Measurements from ENCODE around the gene MMP14. TPM values are rescaled to one million over a fixed set of nuclear protein-coding genes. Genes with fewer than 3 reads are reported as not detected.
A peak's percentile ranks its signal among the peaks of the same experiment; 100 is the strongest.

Gene MMP14
- total RNA-seq, 1 donor from 2014 or later: 8.3 TPM

GRCh38 chr14:22861651-22862050 lies 25.3 kb downstream of the MMP14 start:
- no peak for DNase-seq

DNA sequence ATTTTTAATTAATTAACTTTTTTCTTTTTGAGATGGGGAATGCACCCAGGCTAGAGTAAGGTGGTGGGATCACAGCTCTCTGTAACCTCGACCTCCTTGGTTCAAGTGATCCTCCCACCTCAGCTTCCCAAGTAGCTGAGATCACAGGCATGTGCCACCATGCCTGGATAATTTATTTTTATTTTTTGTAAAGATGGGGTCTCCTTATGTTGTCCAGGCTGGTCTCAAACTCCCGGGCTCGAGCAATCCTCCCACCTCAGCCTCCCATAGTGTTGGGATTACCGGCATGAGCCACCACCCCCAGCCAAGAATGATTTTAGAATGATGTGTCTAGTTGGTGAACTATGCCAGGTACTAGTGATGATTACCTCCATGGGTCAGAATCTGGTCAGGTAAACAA lies 28.6 kb downstream of the MMP14 start:
- DNase-seq: no peak

DNA sequence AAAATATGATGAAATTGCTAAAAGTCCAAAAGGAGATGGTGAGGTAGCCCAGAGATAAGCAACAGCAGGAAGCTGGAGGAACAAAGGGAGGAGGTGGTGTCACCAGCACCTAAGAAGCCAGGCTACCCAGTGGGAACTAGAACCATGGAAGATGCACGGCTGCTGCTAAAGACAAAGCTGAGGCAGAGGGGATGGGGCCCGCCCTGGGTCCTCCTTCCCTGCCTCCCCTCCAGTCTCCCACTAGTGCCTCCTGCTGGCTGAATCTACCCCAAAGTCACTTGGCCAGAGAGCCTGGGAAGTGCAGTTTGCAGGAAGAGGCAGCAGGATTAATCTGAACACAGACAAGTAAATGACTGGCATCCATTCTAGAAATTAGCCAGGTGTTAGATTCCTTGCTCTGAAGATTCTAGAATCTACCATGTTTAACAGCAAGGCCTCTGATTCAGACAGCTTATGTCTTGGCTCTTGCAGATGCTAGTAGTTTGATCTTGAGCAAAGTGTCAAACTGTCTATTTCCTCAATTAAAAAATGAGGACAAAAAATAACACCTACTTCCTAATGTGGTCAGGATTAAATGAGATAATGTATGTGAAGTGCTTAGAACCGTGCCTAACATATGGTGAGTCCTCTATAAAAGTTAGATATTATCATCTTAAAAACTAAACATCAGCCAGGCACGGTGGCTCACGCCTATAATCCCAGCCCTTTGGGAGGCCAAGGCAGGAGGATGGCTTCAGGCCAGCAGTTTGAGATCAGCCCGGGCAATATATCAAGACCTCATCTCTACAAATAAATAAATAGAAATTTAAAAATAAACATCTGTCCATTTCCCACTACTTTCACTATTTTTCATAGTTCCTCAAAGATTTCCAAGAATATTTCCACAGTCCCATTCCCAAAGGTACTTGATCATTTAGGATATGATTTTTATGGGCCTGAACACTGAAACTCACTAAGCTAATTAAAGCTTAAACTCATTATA lies 29.3 kb downstream of the MMP14 start:
- no peak for DNase-seq

DNA sequence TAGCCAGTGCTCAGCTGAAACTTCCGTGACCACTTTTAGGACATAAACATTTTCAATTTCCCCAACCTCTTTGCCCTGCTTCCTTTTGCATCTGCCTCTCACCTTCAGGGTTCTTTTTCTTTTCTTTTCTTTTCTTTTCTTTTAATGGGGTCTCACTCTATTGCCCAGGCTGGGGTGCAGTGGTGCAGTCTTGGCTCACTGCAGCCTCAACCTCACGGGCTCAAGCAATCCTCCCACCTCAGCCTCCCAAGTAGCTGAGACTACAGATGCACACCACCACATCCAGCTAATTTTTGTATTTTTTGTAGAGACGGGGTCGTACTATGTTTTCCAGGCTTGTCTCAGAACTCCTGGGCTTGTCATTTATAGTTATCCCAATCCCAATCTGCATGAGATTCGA lies 30.5 kb downstream of the MMP14 start:
- no peak for DNase-seq

DNA sequence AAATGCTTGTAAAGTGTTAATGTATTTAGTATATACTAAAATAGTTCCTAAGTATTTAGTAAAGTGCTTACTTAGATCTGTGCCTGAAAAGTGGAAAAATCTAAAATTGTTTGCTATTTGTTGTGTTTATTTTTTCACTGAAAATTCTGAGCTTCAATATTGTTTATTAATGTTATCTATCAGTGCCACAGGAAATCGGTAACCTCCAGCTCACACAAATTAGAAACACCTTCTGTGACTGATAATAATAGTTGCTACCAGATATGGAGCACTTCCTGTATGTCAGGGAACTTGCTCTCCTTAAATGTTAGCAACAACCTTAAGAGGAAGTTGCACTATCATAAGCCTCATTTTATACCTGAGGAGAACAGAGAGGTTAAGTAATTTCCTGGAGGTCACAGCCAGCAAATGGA lies 34.4 kb downstream of the MMP14 start:
- no peak for DNase-seq

DNA sequence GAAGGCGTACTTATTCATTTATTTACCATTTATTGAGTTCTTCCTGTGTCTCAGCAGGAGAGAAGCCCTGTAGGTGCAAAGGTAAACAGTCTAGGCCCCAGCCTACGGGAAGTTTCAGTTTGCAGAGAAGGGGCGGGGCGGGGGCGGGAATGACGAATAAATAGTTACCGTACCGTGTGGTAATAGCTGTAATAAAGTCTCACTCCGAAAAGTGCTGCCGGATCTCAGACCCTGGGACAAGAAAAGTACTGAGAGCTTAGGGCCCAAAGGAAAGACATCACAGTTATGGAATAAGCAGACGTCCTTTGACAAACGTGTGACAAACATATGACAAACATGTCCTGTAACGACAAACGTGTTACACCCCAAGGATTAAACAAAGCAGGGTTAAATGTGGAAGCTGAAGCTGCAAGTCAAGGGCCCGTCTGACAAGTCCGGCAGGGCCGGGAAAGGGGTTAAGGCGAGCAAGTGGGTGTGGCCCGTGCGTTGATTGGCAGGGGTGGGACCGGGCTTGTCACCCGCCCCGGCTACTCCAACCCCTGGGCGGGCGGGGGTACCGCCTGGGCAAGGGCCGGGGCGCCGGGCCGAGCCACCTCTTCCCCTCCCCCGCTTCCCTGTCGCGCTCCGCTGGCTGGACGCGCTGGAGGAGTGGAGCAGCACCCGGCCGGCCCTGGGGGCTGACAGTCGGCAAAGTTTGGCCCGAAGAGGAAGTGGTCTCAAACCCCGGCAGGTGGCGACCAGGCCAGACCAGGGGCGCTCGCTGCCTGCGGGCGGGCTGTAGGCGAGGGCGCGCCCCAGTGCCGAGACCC lies 35.0 kb downstream of the MMP14 start, which contains the start of gene LRP10:
TSS of gene LRP10 (plus strand) at position 517 of the 809 bp plus-strand sequence. CDS start 564 bp downstream, outside the sequence.
- peak; percentile 76 for DNase-seq

- peak; percentile 45 for DNase-seq
These were observed 35.8 kb downstream of the MMP14 start for GRCh38 chr14:22872033-22872832.

GRCh38 chr14:22872833-22873520 lies 36.6 kb downstream of the MMP14 start:
- no peak for DNase-seq

DNA sequence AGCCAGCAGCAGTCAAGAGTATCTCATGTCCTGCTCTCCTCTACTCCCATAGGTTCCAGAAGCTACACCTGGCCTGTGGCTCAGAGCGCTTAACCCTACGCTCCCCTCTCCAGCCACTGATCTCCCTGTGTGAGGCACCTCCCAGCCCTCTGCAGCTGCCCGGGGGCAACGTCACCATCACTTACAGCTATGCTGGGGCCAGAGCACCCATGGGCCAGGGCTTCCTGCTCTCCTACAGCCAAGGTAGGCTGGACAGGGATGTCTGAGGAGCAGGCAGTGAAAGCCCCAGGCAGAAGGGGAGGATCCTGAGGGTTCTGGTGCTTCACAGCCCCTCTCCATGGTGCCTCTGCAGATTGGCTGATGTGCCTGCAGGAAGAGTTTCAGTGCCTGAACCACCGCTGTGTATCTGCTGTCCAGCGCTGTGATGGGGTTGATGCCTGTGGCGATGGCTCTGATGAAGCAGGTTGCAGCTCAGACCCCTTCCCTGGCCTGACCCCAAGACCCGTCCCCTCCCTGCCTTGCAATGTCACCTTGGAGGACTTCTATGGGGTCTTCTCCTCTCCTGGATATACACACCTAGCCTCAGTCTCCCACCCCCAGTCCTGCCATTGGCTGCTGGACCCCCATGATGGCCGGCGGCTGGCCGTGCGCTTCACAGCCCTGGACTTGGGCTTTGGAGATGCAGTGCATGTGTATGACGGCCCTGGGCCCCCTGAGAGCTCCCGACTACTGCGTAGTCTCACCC lies 38.8 kb downstream of the MMP14 start:
- no peak for DNase-seq

GRCh38 chr14:22875748-22876319 lies 39.4 kb downstream of the MMP14 start:
- no peak for DNase-seq

- DNase-seq: no peak
These were observed 40.7 kb downstream of the MMP14 start for GRCh38 chr14:22877000-22877501.

- no peak for DNase-seq
These were observed 42.2 kb downstream of the MMP14 start for GRCh38 chr14:22878271-22879246.

DNA sequence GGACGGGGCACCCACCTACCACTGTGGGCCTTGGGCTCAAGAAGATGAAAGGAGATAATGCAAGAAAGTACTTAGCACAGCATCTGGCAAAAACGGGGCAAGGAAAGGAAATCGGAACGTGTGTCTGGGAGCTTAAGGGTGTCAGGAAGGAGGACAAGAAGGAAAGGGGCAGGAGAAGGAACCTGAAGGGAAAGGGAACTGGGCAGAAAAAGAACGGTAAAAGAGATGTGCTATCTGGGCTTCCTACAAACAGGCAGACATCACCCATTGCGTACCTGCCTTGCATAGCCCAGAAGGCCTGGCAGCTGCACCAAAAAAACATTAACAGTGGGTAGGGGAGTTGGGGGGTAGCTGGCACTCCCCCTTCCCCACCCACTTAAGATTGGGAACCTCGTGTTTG lies 45.7 kb downstream of the MMP14 start:
- DNase-seq: no peak

DNA sequence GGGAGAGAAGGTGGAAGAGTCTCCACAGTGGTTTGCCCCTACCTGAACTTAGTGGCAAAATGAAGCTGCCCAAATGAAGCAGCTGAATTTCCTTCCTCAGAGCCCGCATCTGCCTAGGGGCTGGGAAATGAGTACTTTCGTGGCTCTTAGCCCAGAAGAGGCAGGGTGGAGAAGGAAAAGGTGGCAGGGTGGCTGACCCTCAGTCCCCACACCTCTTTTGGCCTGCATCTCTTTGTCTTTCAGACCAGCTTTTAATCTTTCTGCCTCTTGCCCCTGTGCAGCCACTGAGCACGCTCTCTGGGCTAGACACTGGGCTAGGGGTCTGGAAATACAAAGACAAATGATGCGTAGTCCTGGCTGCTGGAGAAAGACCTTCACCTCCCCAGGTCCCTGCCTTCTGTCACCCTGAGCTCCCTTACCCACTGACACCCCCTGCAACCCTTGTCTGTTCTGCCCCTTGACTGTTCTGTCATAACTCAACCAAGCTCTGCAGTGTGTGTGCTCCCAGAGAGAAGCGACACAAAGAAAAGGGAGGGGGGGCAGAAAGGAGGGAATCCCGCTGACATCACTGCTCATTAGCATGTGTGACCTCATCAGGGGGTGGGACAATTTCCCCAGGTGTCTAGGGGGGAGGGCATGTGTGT lies 46.3 kb downstream of the MMP14 start:
- DNase-seq: no peak

- DNase-seq: peak; percentile 14
These were observed 47.0 kb downstream of the MMP14 start, which contains the start of gene REM2 for GRCh38 chr14:22883173-22883976. REM2 (plus strand) TSS chr14:22883222; CDS start chr14:22883288, 66 bp downstream.

GRCh38 chr14:22884076-22884737 lies 47.8 kb downstream of the MMP14 start:
- no peak for DNase-seq

Data from occipital lobe (tissue), 2 donors.